ENCODE measurements around the gene ADK. TPM values are rescaled to one million over a fixed set of nuclear protein-coding genes. Genes with fewer than 3 reads are reported as not detected.

The ADK gene
- total RNA-seq, 1 donor from 2014 or later, result 40.2 TPM

DNA sequence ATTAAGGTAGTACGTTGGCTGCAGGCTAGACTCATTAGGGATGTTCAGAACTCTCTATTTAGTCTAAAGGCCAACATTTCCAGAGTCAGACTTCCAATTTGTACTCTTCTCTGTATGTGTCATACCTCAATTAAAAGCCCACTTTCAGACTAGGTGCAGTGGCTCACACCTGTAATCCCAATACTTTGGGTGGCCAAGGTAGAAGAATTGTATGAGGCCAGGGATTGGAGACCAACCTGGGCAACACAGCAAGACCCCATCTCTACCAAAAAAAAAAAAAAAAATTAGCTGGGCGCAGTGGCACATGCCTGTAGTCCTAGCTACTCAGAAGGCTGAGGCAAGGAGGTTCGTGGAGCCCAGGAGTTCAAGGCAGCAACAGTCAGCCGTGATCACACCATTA is 484.6 kb downstream of the ADK start:
- intact Hi-C loops (cut with DNase I), result no loop called here
- ATAC-seq, result no peak

DNA sequence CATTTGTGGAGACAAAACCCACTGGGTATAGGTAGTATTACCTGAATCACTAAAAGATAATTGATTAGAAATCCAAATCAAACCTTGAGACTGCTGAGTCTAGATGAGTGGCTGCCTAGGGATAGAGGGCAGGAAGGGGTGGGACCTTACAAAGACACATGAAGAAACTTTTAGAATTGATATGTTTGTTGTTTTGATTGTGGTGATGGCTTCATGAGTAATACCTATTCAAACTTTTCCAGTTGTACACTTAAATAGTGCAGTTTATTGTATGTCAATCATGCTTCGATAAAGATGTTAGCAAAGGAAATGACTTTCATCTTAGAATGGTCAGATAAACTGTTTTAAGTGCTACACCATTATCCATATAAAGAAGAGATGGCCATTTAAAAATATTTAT is 486.7 kb downstream of the ADK start:
- ATAC-seq (no peak), DNase-seq (no peak)
- intact Hi-C loops (cut with DNase I), result no loop called here
- Histone ChIP-seq H3K9me3 (peaks cover 14% of the 10 kb centered on the region), H3K36me3 (no peaks in the 10 kb centered on the region), H3K4me1 (no peaks in the 10 kb centered on the region), H3K27ac (no peak overlapping the region), H3K4me3 (no peak overlapping the region), H3K27me3 (ENCODE audit: low read depth) (no peaks in the 10 kb centered on the region)
- TF ChIP-seq, protein P1, sequence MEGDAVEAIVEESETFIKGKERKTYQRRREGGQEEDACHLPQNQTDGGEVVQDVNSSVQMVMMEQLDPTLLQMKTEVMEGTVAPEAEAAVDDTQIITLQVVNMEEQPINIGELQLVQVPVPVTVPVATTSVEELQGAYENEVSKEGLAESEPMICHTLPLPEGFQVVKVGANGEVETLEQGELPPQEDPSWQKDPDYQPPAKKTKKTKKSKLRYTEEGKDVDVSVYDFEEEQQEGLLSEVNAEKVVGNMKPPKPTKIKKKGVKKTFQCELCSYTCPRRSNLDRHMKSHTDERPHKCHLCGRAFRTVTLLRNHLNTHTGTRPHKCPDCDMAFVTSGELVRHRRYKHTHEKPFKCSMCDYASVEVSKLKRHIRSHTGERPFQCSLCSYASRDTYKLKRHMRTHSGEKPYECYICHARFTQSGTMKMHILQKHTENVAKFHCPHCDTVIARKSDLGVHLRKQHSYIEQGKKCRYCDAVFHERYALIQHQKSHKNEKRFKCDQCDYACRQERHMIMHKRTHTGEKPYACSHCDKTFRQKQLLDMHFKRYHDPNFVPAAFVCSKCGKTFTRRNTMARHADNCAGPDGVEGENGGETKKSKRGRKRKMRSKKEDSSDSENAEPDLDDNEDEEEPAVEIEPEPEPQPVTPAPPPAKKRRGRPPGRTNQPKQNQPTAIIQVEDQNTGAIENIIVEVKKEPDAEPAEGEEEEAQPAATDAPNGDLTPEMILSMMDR (IDR thresholded peaks at IDR 0.05), result no peak

More for the DNA sequence above, 484.6 kb downstream of the ADK start:
- DNase-seq, result no peak
- Histone ChIP-seq H3K4me3 (no peak overlapping the region), H3K36me3 (no peaks in the 10 kb centered on the region), H3K4me1 (no peaks in the 10 kb centered on the region), H3K27ac (no peak overlapping the region), H3K9me3 (peaks cover 14% of the 10 kb centered on the region), H3K27me3 (ENCODE audit: low read depth) (no peaks in the 10 kb centered on the region)
- TF ChIP-seq, protein P1 (IDR thresholded peaks at IDR 0.05), result no peak

DNA sequence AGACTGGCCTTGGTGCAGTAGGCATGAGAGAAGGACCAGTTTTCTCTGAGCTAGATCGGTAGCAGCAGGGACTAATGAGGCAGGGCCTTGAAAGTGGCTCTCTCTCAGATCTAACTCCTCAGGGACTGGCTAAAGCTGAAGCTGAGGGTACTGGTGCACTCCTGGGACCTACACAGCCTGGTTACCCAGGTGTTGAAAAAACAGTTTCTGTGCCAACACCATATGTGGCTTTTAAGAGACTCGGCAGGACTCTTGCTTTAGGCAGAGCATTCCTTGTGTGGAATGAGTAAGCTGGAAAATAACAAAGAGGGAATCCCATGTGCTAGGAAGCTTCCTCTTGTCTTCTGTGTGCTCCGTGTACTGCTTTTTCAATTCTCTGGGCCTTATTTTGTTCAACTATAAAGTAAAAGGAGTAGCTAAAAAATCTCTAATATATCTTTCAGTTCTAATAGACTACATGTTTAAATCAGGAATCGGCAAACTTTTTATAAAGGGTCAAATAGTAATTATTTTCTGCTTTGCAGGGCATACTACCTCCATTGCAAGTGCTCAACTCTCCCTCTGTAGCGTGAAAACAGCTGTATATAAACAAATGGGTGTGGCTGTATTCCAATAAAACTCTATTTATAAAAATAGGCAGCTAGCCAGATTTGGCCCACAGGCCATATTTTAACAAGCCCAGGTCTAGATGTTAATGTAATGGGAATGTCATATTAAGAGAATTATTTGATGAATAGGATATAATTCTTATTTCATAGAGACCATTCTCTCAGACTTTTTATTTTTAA is 489.3 kb downstream of the ADK start:
- Histone ChIP-seq H3K9me3 (peaks cover 3% of the 10 kb centered on the region), H3K4me3 (no peak overlapping the region), H3K4me1 (no peaks in the 10 kb centered on the region), H3K27me3 (ENCODE audit: low read depth) (no peaks in the 10 kb centered on the region), H3K36me3 (no peaks in the 10 kb centered on the region), H3K27ac (no peak overlapping the region)
- ATAC-seq (no peak), DNase-seq (no peak)
- intact Hi-C loops (cut with DNase I), result no loop called here
- TF ChIP-seq, protein P1 (IDR thresholded peaks at IDR 0.05), result no peak

DNA sequence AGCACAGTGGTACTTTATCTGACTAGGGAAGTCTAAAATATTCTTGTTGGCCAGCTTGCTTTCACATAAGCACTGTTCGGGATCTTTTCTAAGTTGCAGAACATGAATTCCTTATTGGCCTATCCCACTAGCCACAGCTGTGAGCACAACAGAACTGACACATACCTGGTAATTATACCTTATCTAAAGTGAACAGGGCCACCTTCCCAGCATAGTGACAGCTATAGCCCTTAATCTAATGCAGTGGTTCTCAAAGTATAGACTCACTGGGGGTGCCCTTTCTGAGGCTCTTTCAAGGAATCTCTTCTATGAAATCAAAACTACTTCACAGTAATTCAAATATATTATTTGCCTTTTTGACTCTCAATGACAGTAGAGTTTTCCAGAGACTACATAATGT is 490.6 kb downstream of the ADK start:
- TF ChIP-seq, protein P1 (IDR thresholded peaks at IDR 0.05), result no peak
- no peaks in the 10 kb centered on the region for H3K9me3 ChIP-seq
- H3K36me3 ChIP-seq, result no peaks in the 10 kb centered on the region

DNA sequence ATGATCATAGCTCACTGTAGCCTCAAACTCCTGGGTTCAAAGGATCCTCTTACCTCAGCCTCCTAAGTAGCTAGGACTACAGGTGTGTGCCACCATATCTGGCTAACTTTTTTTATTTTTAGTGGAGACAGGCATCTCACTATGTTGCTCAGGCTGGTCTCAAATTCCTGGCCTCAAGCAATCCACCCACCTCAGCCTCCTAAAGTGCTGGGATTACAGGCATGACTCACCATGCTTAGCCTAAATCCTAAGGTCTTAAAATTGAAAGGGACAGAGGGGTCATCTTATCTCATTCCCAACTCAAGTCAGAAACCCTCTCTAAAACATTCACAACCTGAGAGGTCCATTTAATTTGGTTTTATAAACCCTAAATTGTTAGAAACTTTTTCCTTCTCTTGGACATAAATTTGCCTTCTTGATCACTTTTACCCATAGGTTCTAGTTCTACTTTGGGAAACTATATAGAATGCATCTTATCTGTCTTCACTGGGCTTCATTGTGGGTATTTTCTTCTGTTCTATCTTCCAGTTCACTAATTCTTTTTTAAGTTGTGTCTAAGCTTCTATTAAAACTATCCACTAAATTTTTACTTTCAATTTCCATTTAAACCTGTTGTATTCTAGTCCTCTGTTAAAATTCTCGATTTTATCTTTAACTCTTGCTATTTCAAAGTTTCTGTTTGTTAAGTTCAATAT is 492.0 kb downstream of the ADK start:
- ATAC-seq (no peak), DNase-seq (no peak)
- no peaks in the 10 kb centered on the region for H3K9me3 ChIP-seq
- intact Hi-C loops (cut with DNase I), result no loop called here
- H3K4me3 ChIP-seq, result no peak overlapping the region
- no peaks in the 10 kb centered on the region for H3K4me1 ChIP-seq
- TF ChIP-seq, protein P1 (IDR thresholded peaks at IDR 0.05), result no peak
- no peaks in the 10 kb centered on the region for H3K36me3 ChIP-seq
- H3K27me3 ChIP-seq (ENCODE audit: low read depth), result no peaks in the 10 kb centered on the region
- no peak overlapping the region for H3K27ac ChIP-seq

More for the DNA sequence above, 490.6 kb downstream of the ADK start:
- intact Hi-C loops (cut with DNase I), result no loop called here
- DNase-seq, result no peak
- Histone ChIP-seq H3K4me3 (no peak overlapping the region), H3K27ac (no peak overlapping the region), H3K4me1 (no peaks in the 10 kb centered on the region), H3K27me3 (ENCODE audit: low read depth) (no peaks in the 10 kb centered on the region)
- ATAC-seq, result no peak
